MM.1S (cell line): ENCODE results near the gene GTF3C5.

Source experiments
- DNase-seq: peaks from one replicate; pipeline ENCODE4 v3.0.0-alpha.2; 2015
- H2AFZ ChIP-seq: fragments of 300-600 bp; sonication (generic); 2 replicates; pipeline ENCODE4 v1.6.0; 2016; ENCODE audit warnings: antibody characterized with exemption, low read length
- H3F3A ChIP-seq: fragments of 300-600 bp; sonication (generic); 2 replicates; pipeline ENCODE4 v1.6.1; 2016; ENCODE audit warnings: mild to moderate bottlenecking, antibody characterized with exemption, low read length, moderate library complexity, mixed read lengths; ENCODE audit not compliant: insufficient read depth
- H3K27ac ChIP-seq: fragments of 300-600 bp; sonication (generic); 2 replicates; pipeline ENCODE4 v1.5.1; 2016; ENCODE audit warnings: mild to moderate bottlenecking, low read length
- H3K27me3 ChIP-seq: fragments of 300-600 bp; sonication (generic); replicated peaks from 2 replicates; pipeline ENCODE4 v1.6.0; 2016; ENCODE audit warnings: low read length; ENCODE audit not compliant: insufficient read depth
- H3K36me3 ChIP-seq: fragments of 300-600 bp; sonication (generic); replicated peaks from 2 replicates; pipeline ENCODE4 v1.6.1; 2016; ENCODE audit warnings: mild to moderate bottlenecking, low read length, mixed read lengths; ENCODE audit not compliant: insufficient read depth
- H3K4me1 ChIP-seq: fragments of 300-600 bp; sonication (generic); 2 replicates; pipeline ENCODE4 v1.6.1; 2016; ENCODE audit warnings: low read length, mixed read lengths
- H3K4me2 ChIP-seq: fragments of 300-600 bp; sonication (generic); 2 replicates; pipeline ENCODE4 v1.6.0; 2016; ENCODE audit warnings: low read depth, low read length
- H3K4me3 ChIP-seq: fragments of 300-600 bp; sonication (generic); 2 replicates; pipeline ENCODE4 v1.5.1; 2016; ENCODE audit warnings: low read length, mixed read lengths
- H3K79me2 ChIP-seq: fragments of 300-600 bp; sonication (generic); 2 replicates; pipeline ENCODE4 v1.6.1; 2016; ENCODE audit warnings: mixed run types, low read length, mixed read lengths
- H3K9ac ChIP-seq: fragments of 300-600 bp; sonication (generic); 2 replicates; pipeline ENCODE4 v1.6.1; 2016; ENCODE audit warnings: low read length, mixed read lengths
- H3K9me2 ChIP-seq: fragments of 300-600 bp; sonication (generic); replicated peaks from 2 replicates; pipeline ENCODE4 v1.6.1; 2016; ENCODE audit warnings: mild to moderate bottlenecking, low read length, mixed read lengths; ENCODE audit not compliant: insufficient read depth
- H3K9me3 ChIP-seq: fragments of 300-600 bp; sonication (generic); replicated peaks from 2 replicates; pipeline ENCODE4 v1.6.1; 2016; ENCODE audit warnings: mild to moderate bottlenecking, low read length, mixed read lengths; ENCODE audit not compliant: insufficient read depth
- H4K20me1 ChIP-seq: fragments of 300-600 bp; sonication (generic); 2 replicates; pipeline ENCODE4 v1.6.1; 2016; ENCODE audit warnings: mild to moderate bottlenecking, low read length, moderate library complexity, mixed read lengths; ENCODE audit not compliant: insufficient read depth
- EZH2 ChIP-seq: fragments of 300-600 bp; sonication (generic); optimal IDR thresholded peaks from 2 replicates; pipeline ENCODE3; 2017; ENCODE audit warnings: low read depth, mild to moderate bottlenecking, antibody characterized with exemption, low read length, mixed read lengths
- EZH2phosphoT487 ChIP-seq: fragments of 300-600 bp; sonication (generic); IDR thresholded peaks from 2 replicates; pipeline ENCODE4 v1.6.1; 2018; ENCODE audit warnings: antibody characterized with exemption, low read length
- TF ChIP-seq, protein P1 (sequence below): fragments of 300-600 bp; sonication (generic); IDR thresholded peaks from 2 replicates; pipeline ENCODE4 v1.5.1; 2016; ENCODE audit warnings: antibody characterized with exemption, low read length, mixed read lengths

The GTF3C5 gene

GRCh38 chr9:133045132-133045531, 14.3 kb downstream of the GTF3C5 start:
- Histone ChIP-seq H3K27ac (no peak overlapping the region), H3K36me3 (no peaks in the 10 kb centered on the region; the same call in 1 of the 2 replicates)

DNA sequence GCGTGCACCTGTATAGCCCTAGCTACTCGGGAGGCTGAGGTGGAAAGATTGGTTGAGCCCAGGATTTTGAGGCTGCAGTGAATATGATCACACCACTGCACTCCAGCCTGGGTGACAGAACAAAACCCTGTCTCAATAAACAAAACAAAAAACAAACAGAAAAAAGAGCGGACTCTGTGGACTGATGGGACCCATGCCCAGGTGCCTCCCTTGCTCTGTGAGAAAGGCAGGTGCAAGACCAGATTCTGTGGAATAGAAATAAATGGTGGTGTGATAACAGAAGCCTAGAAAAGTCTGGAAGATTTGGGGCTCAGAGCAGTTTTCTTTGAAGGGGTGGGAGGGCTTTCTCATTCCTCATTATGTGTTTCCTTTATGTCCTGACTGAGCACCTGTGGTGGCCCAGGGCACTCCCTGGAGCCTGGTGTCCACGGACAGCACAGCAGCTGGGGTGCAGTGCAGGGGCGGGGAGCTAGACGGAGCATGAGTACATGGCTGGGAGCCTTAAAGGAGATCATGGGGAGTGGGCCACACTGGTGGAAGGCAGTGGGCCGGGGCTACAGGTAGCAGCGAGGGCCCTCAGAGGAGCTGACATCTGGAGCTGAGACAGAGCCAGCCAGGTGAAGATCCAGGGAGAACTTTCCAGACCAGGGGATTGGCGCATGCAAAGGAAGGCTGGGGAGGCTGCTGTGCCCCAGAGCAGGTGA, 15.6 kb downstream of the GTF3C5 start:
- H3K9me2 ChIP-seq: no peaks in the 10 kb centered on the region
- no peak overlapping the region for H3K27ac ChIP-seq
- peaks cover 8% of the 10 kb centered on the region for H3K79me2 ChIP-seq
- no peak overlapping the region for H3K9ac ChIP-seq
- H3K9me3 ChIP-seq: no peaks in the 10 kb centered on the region
- TF ChIP-seq, protein P1, sequence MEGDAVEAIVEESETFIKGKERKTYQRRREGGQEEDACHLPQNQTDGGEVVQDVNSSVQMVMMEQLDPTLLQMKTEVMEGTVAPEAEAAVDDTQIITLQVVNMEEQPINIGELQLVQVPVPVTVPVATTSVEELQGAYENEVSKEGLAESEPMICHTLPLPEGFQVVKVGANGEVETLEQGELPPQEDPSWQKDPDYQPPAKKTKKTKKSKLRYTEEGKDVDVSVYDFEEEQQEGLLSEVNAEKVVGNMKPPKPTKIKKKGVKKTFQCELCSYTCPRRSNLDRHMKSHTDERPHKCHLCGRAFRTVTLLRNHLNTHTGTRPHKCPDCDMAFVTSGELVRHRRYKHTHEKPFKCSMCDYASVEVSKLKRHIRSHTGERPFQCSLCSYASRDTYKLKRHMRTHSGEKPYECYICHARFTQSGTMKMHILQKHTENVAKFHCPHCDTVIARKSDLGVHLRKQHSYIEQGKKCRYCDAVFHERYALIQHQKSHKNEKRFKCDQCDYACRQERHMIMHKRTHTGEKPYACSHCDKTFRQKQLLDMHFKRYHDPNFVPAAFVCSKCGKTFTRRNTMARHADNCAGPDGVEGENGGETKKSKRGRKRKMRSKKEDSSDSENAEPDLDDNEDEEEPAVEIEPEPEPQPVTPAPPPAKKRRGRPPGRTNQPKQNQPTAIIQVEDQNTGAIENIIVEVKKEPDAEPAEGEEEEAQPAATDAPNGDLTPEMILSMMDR: no peak
- no peak for TF ChIP-seq EZH2
- no peak for TF ChIP-seq EZH2phosphoT487
- no peaks in the 10 kb centered on the region; the same call in 1 of the 2 replicates for H3K36me3 ChIP-seq
- no peaks in the 10 kb centered on the region for H4K20me1 ChIP-seq
- H3K4me2 ChIP-seq: no peak overlapping the region
- no peak overlapping the region for H2AFZ ChIP-seq
- DNase-seq: no peak
- no peak overlapping the region for H3K4me3 ChIP-seq
- H3K4me1 ChIP-seq: no peaks in the 10 kb centered on the region
- H3F3A ChIP-seq: no peaks in the 10 kb centered on the region
- no peaks in the 10 kb centered on the region for H3K27me3 ChIP-seq

More at GRCh38 chr9:133045132-133045531, 14.3 kb downstream of the GTF3C5 start:
- Histone ChIP-seq H3F3A (no peaks in the 10 kb centered on the region), H3K4me2 (no peak overlapping the region), H3K4me3 (no peak overlapping the region), H3K27me3 (no peaks in the 10 kb centered on the region), H3K9me3 (no peaks in the 10 kb centered on the region), H3K9ac (no peak overlapping the region), H2AFZ (no peak overlapping the region), H3K4me1 (no peaks in the 10 kb centered on the region), H3K9me2 (no peaks in the 10 kb centered on the region), H3K79me2 (peaks cover 13% of the 10 kb centered on the region), H4K20me1 (peaks cover 4% of the 10 kb centered on the region; the same call in 1 of the 2 replicates)
- TF ChIP-seq, protein P1: no peak
- TF ChIP-seq EZH2: no peak
- TF ChIP-seq EZH2phosphoT487: no peak
- no peak for DNase-seq

GRCh38 chr9:133046900-133047295, 16.1 kb downstream of the GTF3C5 start:
- no peak overlapping the region for H3K4me2 ChIP-seq
- no peaks in the 10 kb centered on the region for H3K27me3 ChIP-seq
- H3K9me3 ChIP-seq: no peaks in the 10 kb centered on the region
- H3K4me1 ChIP-seq: no peaks in the 10 kb centered on the region
- no peak overlapping the region for H3K4me3 ChIP-seq
- no peak overlapping the region for H2AFZ ChIP-seq
- H4K20me1 ChIP-seq: no peaks in the 10 kb centered on the region
- H3K27ac ChIP-seq: no peak overlapping the region
- no peak overlapping the region for H3K9ac ChIP-seq
- H3K36me3 ChIP-seq: no peaks in the 10 kb centered on the region; the same call in 1 of the 2 replicates
- H3F3A ChIP-seq: no peaks in the 10 kb centered on the region
- H3K9me2 ChIP-seq: no peaks in the 10 kb centered on the region
- no peak for TF ChIP-seq EZH2
- TF ChIP-seq, protein P1: no peak
- no peak for TF ChIP-seq EZH2phosphoT487
- H3K79me2 ChIP-seq: peaks cover 7% of the 10 kb centered on the region
- no peak for DNase-seq
